ENCODE data around the gene DNAH5. TPM values are rescaled to one million over a fixed set of nuclear protein-coding genes. Genes with fewer than 3 reads are reported as not detected.

Gene DNAH5
- polyA plus RNA-seq, 3 donors: not detected

- Mint-ChIP-seq H3K27me3 (ENCODE audit: low read depth in 3 of 3) (peaks cover 0 to 5% (median 2%) of the 10 kb centered on the region in 3 donors), H3K27ac (no peak overlapping the region)
- no CpG with 5 or more reads among the region's 1 CpG for WGBS (ENCODE audit: insufficient coverage)
Measured at GRCh38 chr5:13943676-13944075, 812 bp downstream of the DNAH5 start.

GRCh38 chr5:13941468-13941867 lies 3.0 kb downstream of the DNAH5 start:
- H3K27me3 Mint-ChIP-seq (ENCODE audit: low read depth in 3 of 3): peaks cover 0 to 5% (median 2%) of the 10 kb centered on the region in 3 donors
- H3K79me2 ChIP-seq (ENCODE audit: insufficient read depth, low read length): no peaks in the 10 kb centered on the region
- no peak overlapping the region for H3K4me3 Mint-ChIP-seq
- no peak overlapping the region for H3K27ac ChIP-seq (ENCODE audit: low read depth in 1 of 2, low read length in 2 of 2)
- H3K27me3 ChIP-seq (ENCODE audit: control insufficient read depth in 2 of 2, insufficient read depth in 2 of 2, low read length in 2 of 2): no peaks in the 10 kb centered on the region
- H3K4me1 Mint-ChIP-seq: no peaks in the 10 kb centered on the region
- H3K4me1 ChIP-seq (ENCODE audit: control insufficient read depth in 1 of 2, insufficient read depth in 2 of 2, low read length in 2 of 2): no peaks in the 10 kb centered on the region
- H2AFZ ChIP-seq (ENCODE audit: insufficient read depth, low read depth, low read length, poor library complexity, severe bottlenecking): no peak overlapping the region
- H3K9me3 Mint-ChIP-seq: peaks cover 0 to 2% (median 0%) of the 10 kb centered on the region in 7 donors
- intact Hi-C loops (cut with micrococcal nuclease): no loop called here
- no peaks in the 10 kb centered on the region for H3K36me3 Mint-ChIP-seq
- H3K27ac Mint-ChIP-seq: no peak overlapping the region
- 50% methylated on average over 2 of the region's 3 CpGs for WGBS (ENCODE audit: insufficient coverage)
- no peaks in the 10 kb centered on the region for H4K20me1 ChIP-seq (ENCODE audit: insufficient read depth, low read length)
- DNase-seq: no peak
- H3K4me3 ChIP-seq (replicated peaks in 1 of 3; ENCODE audit: low read depth in 2 of 3, low read length in 3 of 3): no peak overlapping the region
- no peak for TF ChIP-seq CTCF (IDR thresholded peaks at IDR 0.05)
- no peak overlapping the region for H3K4me2 ChIP-seq (replicated peaks; ENCODE audit: extremely low read depth, low read length, poor library complexity, severe bottlenecking)
- no peak overlapping the region for H3K9ac ChIP-seq (ENCODE audit: insufficient read depth, low read length, poor library complexity, severe bottlenecking)
- no peaks in the 10 kb centered on the region for H3K36me3 ChIP-seq (replicated peaks in 1 of 2; ENCODE audit: control insufficient read depth in 1 of 2, insufficient read depth in 2 of 2, low read length in 2 of 2)
- H3K9me3 ChIP-seq (replicated peaks in 1 of 2; ENCODE audit: control insufficient read depth in 1 of 2, insufficient read depth in 1 of 2, low read length in 2 of 2): no peaks in the 10 kb centered on the region

More at GRCh38 chr5:13943676-13944075, 812 bp downstream of the DNAH5 start:
- no peaks in the 10 kb centered on the region for H3K4me1 ChIP-seq (ENCODE audit: control insufficient read depth in 1 of 2, insufficient read depth in 2 of 2, low read length in 2 of 2)
- no peak overlapping the region for H3K4me2 ChIP-seq (replicated peaks; ENCODE audit: extremely low read depth, low read length, poor library complexity, severe bottlenecking)
- H3K9ac ChIP-seq (ENCODE audit: insufficient read depth, low read length, poor library complexity, severe bottlenecking): no peak overlapping the region
- TF ChIP-seq CTCF (IDR thresholded peaks at IDR 0.05): no peak
- H4K20me1 ChIP-seq (ENCODE audit: insufficient read depth, low read length): no peaks in the 10 kb centered on the region
- H3K27ac ChIP-seq (ENCODE audit: low read depth in 1 of 2, low read length in 2 of 2): no peak overlapping the region
- Mint-ChIP-seq H3K4me1 (no peaks in the 10 kb centered on the region), H3K9me3 (peaks cover 0 to 1% (median 0%) of the 10 kb centered on the region in 7 donors), H3K36me3 (no peaks in the 10 kb centered on the region), H3K4me3 (no peak overlapping the region)
- no peak overlapping the region for H2AFZ ChIP-seq (ENCODE audit: insufficient read depth, low read depth, low read length, poor library complexity, severe bottlenecking)
- no peaks in the 10 kb centered on the region for H3K27me3 ChIP-seq (ENCODE audit: control insufficient read depth in 2 of 2, insufficient read depth in 2 of 2, low read length in 2 of 2)
- no peak overlapping the region for H3K4me3 ChIP-seq (replicated peaks in 1 of 3; ENCODE audit: low read depth in 2 of 3, low read length in 3 of 3)
- H3K79me2 ChIP-seq (ENCODE audit: insufficient read depth, low read length): no peaks in the 10 kb centered on the region
- intact Hi-C loops (cut with micrococcal nuclease): no loop called here
- no peaks in the 10 kb centered on the region for H3K9me3 ChIP-seq (replicated peaks in 1 of 2; ENCODE audit: control insufficient read depth in 1 of 2, insufficient read depth in 1 of 2, low read length in 2 of 2)
- no peaks in the 10 kb centered on the region for H3K36me3 ChIP-seq (replicated peaks in 1 of 2; ENCODE audit: control insufficient read depth in 1 of 2, insufficient read depth in 2 of 2, low read length in 2 of 2)
- DNase-seq: no peak
